SK-N-SH (cell line): ENCODE data around the gene CDH2. TPM values are rescaled to one million over a fixed set of nuclear protein-coding genes. Genes with fewer than 3 reads are reported as not detected.

ENCODE experiments used
- CTCF ChIA-PET: fragments of 300-600, 350-600 bp; formaldehyde crosslinking; extraction: SDS; loops from one replicate; lab custom pipeline; 2021; lab: Yijun Ruan, JAX
- POLR2A ChIA-PET: fragments of 350-600 bp; sonication (Branson Sonifier 250); formaldehyde crosslinking; extraction: SDS; loops from one replicate; lab custom pipeline; 2020; ENCODE audit warnings: antibody characterized with exemption, inconsistent platforms; lab: Yijun Ruan, JAX
- DNase-seq: peaks from one replicate; pipeline ENCODE4 v3.0.0; 2012
- H2AFZ ChIP-seq: fragments of 200-600 bp; sonication (generic); 2 replicates; pipeline ENCODE4 v1.8.1; 2016; ENCODE audit warnings: antibody characterized with exemption, mild to moderate bottlenecking, low read depth
- H3F3A ChIP-seq: fragments of 200-600 bp; sonication (generic); replicated peaks from 2 replicates; pipeline ENCODE3; 2016; ENCODE audit warnings: antibody characterized with exemption, mild to moderate bottlenecking; ENCODE audit not compliant: insufficient read depth
- H3K27ac ChIP-seq, 2 experiments: fragments of 200-500 bp in 1 of 2; fragments of 200-600 bp in 1 of 2; sonication (Bioruptor generic) in 1 of 2; sonication (generic), shearing (Covaris generic) in 1 of 2; 2 replicates each; pipeline versions ENCODE4 v1.5.1 to v1.6.1; 2014 to 2016; ENCODE audit warnings: low read depth in 2 of 2, inconsistent platforms in 1 of 2, low read length in 1 of 2, mild to moderate bottlenecking in 1 of 2, mixed read lengths in 1 of 2
- H3K27me3 ChIP-seq: fragments of 200-600 bp; sonication (generic), shearing (Covaris generic); 2 replicates; pipeline ENCODE4 v1.6.1; 2016; ENCODE audit warnings: mixed run types; ENCODE audit not compliant: insufficient read depth
- H3K36me3 ChIP-seq, 2 experiments: fragments of 200-500 bp in 1 of 2; fragments of 200-600 bp in 1 of 2; sonication (Bioruptor generic) in 1 of 2; sonication (generic) in 1 of 2; replicated peaks in 1 of 2; 2 replicates each; pipeline versions ENCODE3 to v1.5.1; 2014 to 2016; ENCODE audit warnings: low read length in 1 of 2, mild to moderate bottlenecking in 1 of 2; ENCODE audit not compliant: insufficient read depth in 2 of 2, control insufficient read depth in 1 of 2
- H3K4me1 ChIP-seq, 2 experiments: fragments of 200-500 bp in 1 of 2; fragments of 200-600 bp in 1 of 2; sonication (Bioruptor generic) in 1 of 2; sonication (generic), shearing (Covaris generic) in 1 of 2; 2 replicates each; pipeline versions ENCODE4 v1.5.1 to v1.6.1; 2014 to 2016; ENCODE audit warnings: low read depth in 1 of 2, low read length in 1 of 2, mixed run types in 1 of 2; ENCODE audit not compliant: insufficient read depth in 2 of 2, control insufficient read depth in 1 of 2
- H3K4me2 ChIP-seq: fragments of 200-600 bp; sonication (generic), shearing (Covaris generic); 2 replicates; pipeline ENCODE4 v1.6.1; 2017; ENCODE audit warnings: mixed run types
- H3K4me3 ChIP-seq, 2 experiments: fragments of 200-500 bp in 1 of 2; fragments of 200-600 bp in 1 of 2; sonication (Bioruptor generic) in 1 of 2; sonication (generic), shearing (Covaris generic) in 1 of 2; 2 replicates each; pipeline versions ENCODE4 v1.5.1 to v1.8.1; 2014 to 2016; ENCODE audit warnings: low read depth in 2 of 2, inconsistent platforms in 1 of 2, low read length in 1 of 2, mild to moderate bottlenecking in 1 of 2, mixed read lengths in 1 of 2, moderate library complexity in 1 of 2
- H3K79me2 ChIP-seq: fragments of 200-600 bp; sonication (generic); 2 replicates; pipeline ENCODE4 v1.8.1; 2017; ENCODE audit warnings: mild to moderate bottlenecking; ENCODE audit not compliant: insufficient read depth
- H3K9ac ChIP-seq: fragments of 200-600 bp; sonication (generic); 2 replicates; pipeline ENCODE4 v1.6.1; 2017; ENCODE audit warnings: mixed run types
- H3K9me2 ChIP-seq: fragments of 200-600 bp; sonication (generic); 2 replicates; pipeline ENCODE4 v1.6.1; 2017; ENCODE audit warnings: mixed run types
- H3K9me3 ChIP-seq: fragments of 200-600 bp; sonication (generic); 2 replicates; pipeline ENCODE4 v1.6.1; 2017; ENCODE audit warnings: mixed run types, mild to moderate bottlenecking, moderate library complexity
- H4K20me1 ChIP-seq: fragments of 200-600 bp; sonication (generic); 2 replicates; pipeline ENCODE4 v1.6.1; 2017; ENCODE audit warnings: mild to moderate bottlenecking, mixed run types; ENCODE audit not compliant: insufficient read depth
- IRF3 ChIP-seq: fragments of 150-350 bp; IDR thresholded peaks from 2 replicates; pipeline ENCODE4 v1.6.1; 2016; ENCODE audit warnings: mild to moderate bottlenecking, low read depth, low read length
- NRF1 ChIP-seq: IDR thresholded peaks from 2 replicates; pipeline ENCODE4 v1.6.1; 2012; ENCODE audit warnings: low read depth, mild to moderate bottlenecking, low read length
- PBX3 ChIP-seq: IDR thresholded peaks from 2 replicates; pipeline ENCODE4; 2012
- RAD21 ChIP-seq: IDR thresholded peaks from 2 replicates; pipeline ENCODE4 v1.6.1; 2012; ENCODE audit warnings: mild to moderate bottlenecking, low read length
- WGBS: methylation state at CpG from one replicate; pipeline ENCODE4 v1.1.6; 2017; ENCODE audit warnings: low lambda C conversion rate; 5-methylcytosine and 5-hydroxymethylcytosine counted together
- polyA plus RNA-seq, 3 experiments: library from polyadenylated mRNA; depleted of rRNA; stranded (reverse); fragments of >200 nt; gene quantifications; 2 replicates each; pipeline ENCODE4 v1.2.3, GENCODE V29; 2012
- TF ChIP-seq, protein P1 (sequence below): IDR thresholded peaks from 2 replicates; pipeline ENCODE4 v1.6.1; 2012; ENCODE audit warnings: mild to moderate bottlenecking, low read depth, low read length, moderate library complexity

The CDH2 gene
- polyA plus RNA-seq, 1 of the 3 experiments (the other 2 are of a cell fraction) = 146 TPM

GRCh38 chr18:28151434-28151833 lies 25.5 kb downstream of the CDH2 start (continued):
- TF ChIP-seq PBX3 (no peak), NRF1 (no peak), RAD21 (no peak), IRF3 (no peak)
- TF ChIP-seq, protein P1, sequence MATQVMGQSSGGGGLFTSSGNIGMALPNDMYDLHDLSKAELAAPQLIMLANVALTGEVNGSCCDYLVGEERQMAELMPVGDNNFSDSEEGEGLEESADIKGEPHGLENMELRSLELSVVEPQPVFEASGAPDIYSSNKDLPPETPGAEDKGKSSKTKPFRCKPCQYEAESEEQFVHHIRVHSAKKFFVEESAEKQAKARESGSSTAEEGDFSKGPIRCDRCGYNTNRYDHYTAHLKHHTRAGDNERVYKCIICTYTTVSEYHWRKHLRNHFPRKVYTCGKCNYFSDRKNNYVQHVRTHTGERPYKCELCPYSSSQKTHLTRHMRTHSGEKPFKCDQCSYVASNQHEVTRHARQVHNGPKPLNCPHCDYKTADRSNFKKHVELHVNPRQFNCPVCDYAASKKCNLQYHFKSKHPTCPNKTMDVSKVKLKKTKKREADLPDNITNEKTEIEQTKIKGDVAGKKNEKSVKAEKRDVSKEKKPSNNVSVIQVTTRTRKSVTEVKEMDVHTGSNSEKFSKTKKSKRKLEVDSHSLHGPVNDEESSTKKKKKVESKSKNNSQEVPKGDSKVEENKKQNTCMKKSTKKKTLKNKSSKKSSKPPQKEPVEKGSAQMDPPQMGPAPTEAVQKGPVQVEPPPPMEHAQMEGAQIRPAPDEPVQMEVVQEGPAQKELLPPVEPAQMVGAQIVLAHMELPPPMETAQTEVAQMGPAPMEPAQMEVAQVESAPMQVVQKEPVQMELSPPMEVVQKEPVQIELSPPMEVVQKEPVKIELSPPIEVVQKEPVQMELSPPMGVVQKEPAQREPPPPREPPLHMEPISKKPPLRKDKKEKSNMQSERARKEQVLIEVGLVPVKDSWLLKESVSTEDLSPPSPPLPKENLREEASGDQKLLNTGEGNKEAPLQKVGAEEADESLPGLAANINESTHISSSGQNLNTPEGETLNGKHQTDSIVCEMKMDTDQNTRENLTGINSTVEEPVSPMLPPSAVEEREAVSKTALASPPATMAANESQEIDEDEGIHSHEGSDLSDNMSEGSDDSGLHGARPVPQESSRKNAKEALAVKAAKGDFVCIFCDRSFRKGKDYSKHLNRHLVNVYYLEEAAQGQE = no peak

DNA sequence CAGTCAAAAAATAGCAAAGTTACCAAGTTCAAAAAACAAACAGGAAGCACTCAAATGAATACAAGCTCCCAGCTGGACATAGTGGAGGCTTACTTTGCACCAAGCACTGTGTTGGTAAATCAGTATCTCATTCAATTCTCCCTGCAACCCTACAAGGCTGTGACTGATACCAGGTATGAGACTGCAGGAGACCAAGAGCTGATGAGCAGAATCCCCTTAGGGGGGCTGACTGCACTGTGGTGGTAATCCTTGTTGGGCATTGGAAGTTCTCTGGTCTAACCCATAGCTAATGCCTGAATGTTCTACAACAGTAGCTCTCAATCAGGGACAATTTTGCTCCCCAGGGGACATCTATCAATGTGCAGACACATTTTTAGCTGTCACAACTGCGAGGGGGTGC lies 26.0 kb downstream of the CDH2 start:
- H3K79me2 ChIP-seq = peaks cover 100% of the 10 kb centered on the region
- 86% methylated on average over 1 of the region's 1 CpG for WGBS
- POLR2A ChIA-PET = no interaction called here
- no peaks in the 10 kb centered on the region for H3K9me2 ChIP-seq
- CTCF ChIA-PET = interaction anchor here (1.0 kb wide), 1 partner anchor 26 kb away, joined by 3 read pairs; the partner anchor contains the start of gene CDH2
- H3K27ac ChIP-seq = no peak overlapping the region
- H3K4me3 ChIP-seq = no peak overlapping the region
- H3K4me1 ChIP-seq = peaks cover 8 to 18% of the 10 kb centered on the region in 2 experiments
- DNase-seq = no peak
- no peak overlapping the region for H2AFZ ChIP-seq
- H3F3A ChIP-seq = peaks cover 19% of the 10 kb centered on the region
- H3K36me3 ChIP-seq = peaks cover 21 to 28% of the 10 kb centered on the region in 2 experiments
- TF ChIP-seq, protein P1 = no peak
- no peak overlapping the region for H3K4me2 ChIP-seq
- no peaks in the 10 kb centered on the region for H3K9me3 ChIP-seq
- peaks cover 85% of the 10 kb centered on the region for H4K20me1 ChIP-seq
- no peaks in the 10 kb centered on the region for H3K27me3 ChIP-seq
- no peak overlapping the region for H3K9ac ChIP-seq
